GM23248 (cell line): ENCODE data around the gene HIPK2. TPM values are rescaled to one million over a fixed set of nuclear protein-coding genes. Genes with fewer than 3 reads are reported as not detected.

Experiments
- DNase-seq: peaks from one replicate; pipeline ENCODE4 v3.0.0-alpha.2; 2015
- H2AFZ ChIP-seq: fragments of 200-600 bp; sonication (generic); 2 replicates; pipeline ENCODE4 v1.6.1; 2016; ENCODE audit warnings: antibody characterized with exemption
- H3F3A ChIP-seq: fragments of 200-600 bp; sonication (generic); 2 replicates; pipeline ENCODE4 v1.6.1; 2016; ENCODE audit warnings: mild to moderate bottlenecking, antibody characterized with exemption, mixed run types; ENCODE audit not compliant: insufficient read depth
- H3K27ac ChIP-seq: fragments of 200-600 bp; sonication (generic); 2 replicates; pipeline ENCODE4 v1.5.1; 2016; ENCODE audit warnings: mild to moderate bottlenecking
- H3K27me3 ChIP-seq: fragments of 200-600 bp; sonication (generic); replicated peaks from 2 replicates; pipeline ENCODE4 v1.6.1; 2016; ENCODE audit warnings: mild to moderate bottlenecking; ENCODE audit not compliant: insufficient read depth
- H3K36me3 ChIP-seq: fragments of 200-600 bp; sonication (generic); 2 replicates; pipeline ENCODE4 v1.6.1; 2016; ENCODE audit warnings: low read depth, mild to moderate bottlenecking
- H3K4me1 ChIP-seq: fragments of 200-600 bp; sonication (generic); 2 replicates; pipeline ENCODE4 v1.6.1; 2016; ENCODE audit warnings: mild to moderate bottlenecking; ENCODE audit not compliant: insufficient read depth
- H3K4me2 ChIP-seq: fragments of 200-600 bp; sonication (generic); one replicate; pipeline ENCODE4 v1.6.1; 2016; ENCODE audit warnings: mild to moderate bottlenecking; ENCODE audit not compliant: unreplicated experiment
- H3K4me3 ChIP-seq: fragments of 200-600 bp; sonication (generic); 2 replicates; pipeline ENCODE4 v1.5.1; 2016; ENCODE audit warnings: mild to moderate bottlenecking
- H3K79me2 ChIP-seq: fragments of 200-600 bp; sonication (generic); 2 replicates; pipeline ENCODE4 v1.6.1; 2016; ENCODE audit warnings: mild to moderate bottlenecking; ENCODE audit not compliant: insufficient read depth
- H3K9ac ChIP-seq: fragments of 200-600 bp; sonication (generic); 2 replicates; pipeline ENCODE4 v1.6.1; 2016; ENCODE audit warnings: mild to moderate bottlenecking
- H3K9me2 ChIP-seq: fragments of 200-600 bp; sonication (generic); 2 replicates; pipeline ENCODE4 v1.6.1; 2016; ENCODE audit warnings: mixed run types, mild to moderate bottlenecking, moderate library complexity; ENCODE audit not compliant: insufficient read depth
- H3K9me3 ChIP-seq: fragments of 200-600 bp; sonication (generic); one replicate; pipeline ENCODE4 v1.6.1; 2017; ENCODE audit warnings: low read depth
- H4K20me1 ChIP-seq: fragments of 200-600 bp; sonication (generic); 2 replicates; pipeline ENCODE4 v1.6.0; 2016; ENCODE audit not compliant: insufficient read depth
- EZH2 ChIP-seq: fragments of 200-600 bp; sonication (generic); IDR thresholded peaks from 2 replicates; pipeline ENCODE4 v1.6.1; 2018; ENCODE audit warnings: antibody characterized with exemption, mild to moderate bottlenecking; ENCODE audit not compliant: insufficient read depth, poor library complexity, severe bottlenecking
- EZH2phosphoT487 ChIP-seq: fragments of 200-600 bp; sonication (generic); IDR thresholded peaks from 2 replicates; pipeline ENCODE4 v1.6.1; 2018; ENCODE audit warnings: antibody characterized with exemption, moderate library complexity, mild to moderate bottlenecking, low read depth; ENCODE audit not compliant: insufficient read depth
- WGBS, 2 experiments: methylation state at CpG; one replicate each; pipeline ENCODE4 v1.1.6; 2015 to 2017; ENCODE audit warnings: low lambda C conversion rate in 2 of 2, low coverage in 1 of 2; ENCODE audit errors: missing lambda C conversion rate in 2 of 2; 5-methylcytosine and 5-hydroxymethylcytosine counted together
- in situ Hi-C: fragments of 300-500 bp; cut with MboI; formaldehyde crosslinking; loops from 2 replicates; pipeline ENCODE4 v1.15.0; 2020
- polyA plus RNA-seq: library from polyadenylated mRNA; unstranded; fragments of >200 nt; fragmentation: Nextera tagmentation; extraction: Ambion mirVana; gene quantifications from 2 replicates; pipeline ENCODE4 v1.2.1, GENCODE V29; 2016
- total RNA-seq: library from RNA; depleted of rRNA; stranded (reverse); fragments of >200 nt; shearing (Covaris generic); gene quantifications from 2 replicates; pipeline ENCODE4 v1.2.3, GENCODE V29; 2014

HIPK2 gene
- total and polyA plus RNA-seq, 2 experiments from 2014 or later = 4.7 to 7.9 TPM

DNA sequence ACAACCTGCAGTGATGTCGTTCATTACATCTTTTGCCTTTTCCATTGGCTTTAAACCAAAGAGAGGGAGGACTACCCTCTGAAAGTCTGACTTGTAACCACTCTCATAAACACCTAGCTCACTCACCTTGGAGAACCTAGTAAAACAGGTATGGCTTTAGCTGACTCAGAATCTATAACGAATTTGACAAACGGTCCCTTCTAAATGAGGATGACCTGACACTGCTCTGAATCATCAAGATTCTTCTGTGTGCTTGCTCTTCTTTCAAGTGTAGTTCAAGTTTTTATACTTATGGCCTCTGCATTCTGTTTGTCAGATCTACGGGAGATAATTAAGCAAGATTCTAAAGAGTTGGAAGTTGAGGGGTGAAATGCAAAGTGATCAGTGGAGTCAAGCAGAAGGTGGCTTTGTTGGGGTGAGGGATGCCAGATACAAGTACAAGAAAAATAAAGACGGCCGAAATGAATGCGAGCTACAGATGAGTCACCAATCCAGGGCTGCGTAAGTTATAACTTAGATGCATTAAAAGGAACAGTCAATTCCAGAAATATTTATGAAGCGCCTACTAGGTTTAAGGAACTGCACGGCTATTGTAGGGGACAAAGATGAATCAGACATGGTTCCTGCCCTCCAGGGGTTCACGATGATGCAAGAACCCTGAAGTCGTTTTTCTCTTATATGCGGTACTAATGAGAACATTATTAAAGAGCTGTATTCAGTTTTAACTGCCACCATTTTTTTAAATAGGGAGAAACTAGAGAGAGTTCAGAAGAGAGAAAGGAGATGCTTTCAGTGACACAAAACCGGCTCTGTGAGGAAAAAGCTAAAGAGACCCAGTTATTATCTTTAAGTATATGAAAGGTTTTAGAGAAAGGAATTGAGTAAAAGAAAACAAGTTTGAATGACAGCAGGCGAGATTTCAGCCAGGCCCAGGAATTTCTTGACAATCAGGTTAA, 6.5 kb downstream of the HIPK2 start:
- peaks cover 49% of the 10 kb centered on the region for H3F3A ChIP-seq
- peak; percentile 68 for DNase-seq
- H3K27ac ChIP-seq = peak overlapping the region; percentile 44
- 63 to 72% methylated on average over 15 of the region's 15 CpGs for WGBS, 2 experiments
- H3K9ac ChIP-seq = peak overlapping the region; percentile 23; the same call in 1 of the 2 replicates
- peak overlapping the region; percentile 21 for H3K4me2 ChIP-seq
- 0 out of 2 replicates have a peak, but pooled peaks cover 3% of the 10 kb centered on the region for H3K36me3 ChIP-seq
- H3K4me3 ChIP-seq = peak overlapping the region; percentile 11; the same call in 1 of the 2 replicates
- no peak overlapping the region for H2AFZ ChIP-seq
- peaks cover 40% of the 10 kb centered on the region for H3K4me1 ChIP-seq
- no peaks in the 10 kb centered on the region for H3K9me2 ChIP-seq
- H3K79me2 ChIP-seq = peaks cover 91% of the 10 kb centered on the region
- in situ Hi-C loops = loop anchor here (10.0 kb wide), 1 partner anchor 126 kb away; no protein-coding TSS in a partner anchor
- no peaks in the 10 kb centered on the region for H4K20me1 ChIP-seq
- TF ChIP-seq EZH2phosphoT487 (no peak), EZH2 (no peak)
- no peaks in the 10 kb centered on the region for H3K9me3 ChIP-seq
- no peaks in the 10 kb centered on the region for H3K27me3 ChIP-seq

DNA sequence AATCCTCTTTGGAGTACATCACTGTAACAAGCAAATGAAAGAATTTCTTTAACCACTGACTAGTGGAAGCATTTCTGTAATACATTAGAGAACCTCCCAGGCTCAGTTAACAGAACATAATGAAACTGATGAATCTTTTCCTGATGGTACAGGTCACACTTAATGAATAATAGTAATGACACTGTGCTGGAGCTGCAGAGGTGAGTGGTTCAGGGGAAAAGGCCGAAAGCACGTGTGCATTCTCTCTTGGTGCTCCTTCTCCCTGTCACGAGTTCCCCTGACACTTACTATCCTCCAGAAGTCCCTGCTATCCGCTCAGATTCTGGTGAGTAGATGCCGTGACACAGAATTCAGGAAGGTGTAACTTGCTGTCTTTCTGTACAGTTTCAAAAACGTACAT, 8.0 kb downstream of the HIPK2 start:
- in situ Hi-C loops = loop anchor here (10.0 kb wide), 1 partner anchor 125 kb away; no protein-coding TSS in a partner anchor
- no peaks in the 10 kb centered on the region for H3K9me3 ChIP-seq
- TF ChIP-seq EZH2 (no peak), EZH2phosphoT487 (no peak)

DNA sequence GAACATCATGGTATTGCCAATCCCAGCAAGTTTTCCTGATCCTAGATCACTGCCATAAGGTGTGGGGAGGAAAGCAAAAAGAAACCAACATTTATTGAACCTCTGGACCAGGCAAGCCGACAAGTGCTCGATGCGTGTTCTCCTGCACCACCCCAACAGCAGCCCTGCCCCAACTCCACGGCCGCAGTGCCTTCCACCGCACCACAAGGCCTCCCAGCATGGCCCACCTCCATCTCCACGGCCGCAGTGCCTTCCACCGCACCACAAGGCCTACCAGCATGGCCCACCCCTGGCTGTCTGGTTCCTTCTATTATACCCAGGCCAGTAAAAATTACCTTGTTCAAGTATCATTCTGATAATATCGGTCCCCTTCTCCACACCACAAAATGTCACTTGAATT, 8.7 kb downstream of the HIPK2 start:
- no peak overlapping the region for H2AFZ ChIP-seq
- H3K4me2 ChIP-seq = no peak overlapping the region
- H3K27ac ChIP-seq = no peak overlapping the region
- no peak for DNase-seq
- H3K27me3 ChIP-seq = no peaks in the 10 kb centered on the region
- H4K20me1 ChIP-seq = no peaks in the 10 kb centered on the region
- WGBS, 2 experiments = 94 to 96% methylated on average over 7 to 10 of the region's 10 CpGs
- H3K9me2 ChIP-seq = no peaks in the 10 kb centered on the region
- H3K79me2 ChIP-seq = peaks cover 98% of the 10 kb centered on the region
- in situ Hi-C loops = no loop called here
- peaks cover 24% of the 10 kb centered on the region for H3K4me1 ChIP-seq
- H3K9me3 ChIP-seq = no peaks in the 10 kb centered on the region
- H3K36me3 ChIP-seq = 0 out of 2 replicates have a peak, but pooled peaks cover 3% of the 10 kb centered on the region
- H3F3A ChIP-seq = peaks cover 30% of the 10 kb centered on the region
- TF ChIP-seq EZH2 (no peak), EZH2phosphoT487 (no peak)
- no peak overlapping the region for H3K4me3 ChIP-seq
- no peak overlapping the region for H3K9ac ChIP-seq

More for the DNA sequence above, 8.0 kb downstream of the HIPK2 start:
- DNase-seq = no peak
- Histone ChIP-seq H3K4me2 (no peak overlapping the region), H3K36me3 (0 out of 2 replicates have a peak, but pooled peaks cover 3% of the 10 kb centered on the region), H3K4me1 (peaks cover 31% of the 10 kb centered on the region), H3K4me3 (no peak overlapping the region), H3K27ac (no peak overlapping the region), H2AFZ (no peak overlapping the region), H3K27me3 (no peaks in the 10 kb centered on the region), H3F3A (peaks cover 36% of the 10 kb centered on the region), H3K9me2 (no peaks in the 10 kb centered on the region), H3K79me2 (peaks cover 91% of the 10 kb centered on the region), H3K9ac (no peak overlapping the region), H4K20me1 (no peaks in the 10 kb centered on the region)
- WGBS, 2 experiments = 94 to 95% methylated on average over 6 of the region's 6 CpGs

DNA sequence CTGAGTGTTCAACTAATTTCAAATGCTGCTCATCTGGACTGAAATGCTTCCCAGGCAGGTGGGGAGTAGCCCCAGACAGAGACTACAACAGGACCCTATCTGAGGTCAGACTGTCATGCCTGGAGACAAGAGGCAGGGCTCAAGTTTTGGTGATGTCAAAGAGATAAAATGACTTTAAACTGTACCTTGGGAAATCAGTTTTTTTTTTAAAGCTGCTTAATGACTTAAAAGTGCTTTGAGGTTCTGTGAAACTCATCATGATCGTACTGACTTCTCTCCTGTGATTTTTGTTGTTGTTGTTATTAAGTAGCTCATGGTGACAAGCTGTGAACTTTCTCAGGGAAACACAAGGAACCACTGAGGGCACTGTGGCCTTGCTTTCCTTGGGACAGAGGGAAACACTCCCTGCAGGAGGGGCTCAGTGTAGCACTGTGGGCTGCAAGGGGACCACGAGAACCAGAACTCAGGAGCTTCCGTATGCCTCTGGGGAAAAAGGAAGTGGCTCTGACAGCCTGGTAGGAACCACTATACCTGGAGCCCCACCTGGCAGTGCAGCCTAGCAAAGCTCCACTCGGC, 9.5 kb downstream of the HIPK2 start:
- H2AFZ ChIP-seq = no peak overlapping the region
- no peaks in the 10 kb centered on the region for H3K27me3 ChIP-seq
- DNase-seq = no peak
- peaks cover 22% of the 10 kb centered on the region; the same call in 1 of the 2 replicates for H3F3A ChIP-seq
- H3K9me3 ChIP-seq = no peaks in the 10 kb centered on the region
- H3K4me2 ChIP-seq = no peak overlapping the region
- H4K20me1 ChIP-seq = no peaks in the 10 kb centered on the region
- peaks cover 16% of the 10 kb centered on the region for H3K4me1 ChIP-seq
- no peak overlapping the region for H3K4me3 ChIP-seq
- peaks cover 100% of the 10 kb centered on the region for H3K79me2 ChIP-seq
- no peak overlapping the region for H3K27ac ChIP-seq
- 0 out of 2 replicates have a peak, but pooled peaks cover 3% of the 10 kb centered on the region for H3K36me3 ChIP-seq
- WGBS, 2 experiments = 87 to 91% methylated on average over 4 of the region's 4 CpGs
- H3K9ac ChIP-seq = no peak overlapping the region
- TF ChIP-seq EZH2phosphoT487 = no peak
- TF ChIP-seq EZH2 = no peak
- in situ Hi-C loops = no loop called here
- H3K9me2 ChIP-seq = no peaks in the 10 kb centered on the region
